ENCODE measurements around the gene CHRNB1. TPM values are rescaled to one million over a fixed set of nuclear protein-coding genes. Genes with fewer than 3 reads are reported as not detected.

CHRNB1 gene
- total and polyA plus RNA-seq, 2 of the 8 experiments (the other 6 are each of a cell fraction or from before 2014, with no cell fraction given), result 14.1 to 28.2 TPM

DNA sequence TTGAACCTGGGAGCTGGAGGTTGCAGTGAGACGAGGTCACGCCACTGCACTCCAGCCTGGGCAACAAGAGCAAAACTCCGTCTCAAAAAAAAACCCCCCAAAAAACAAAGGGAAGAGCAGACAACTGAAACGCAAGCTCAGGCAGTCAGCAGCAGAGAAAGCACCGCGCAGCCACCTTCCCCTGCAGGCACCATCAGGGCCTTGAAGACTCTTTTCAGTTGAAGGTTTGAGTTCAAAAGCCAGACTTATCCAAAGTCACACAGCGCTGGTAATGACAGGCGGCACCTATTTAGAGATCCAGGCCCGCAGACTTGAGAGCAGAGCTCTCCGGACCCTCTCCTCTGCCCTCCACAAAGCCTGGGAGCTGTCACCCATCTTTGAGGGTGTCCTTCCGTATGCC, 23.4 kb downstream of the CHRNB1 start:
- H3K4me3 ChIP-seq (ENCODE audit: extremely low read depth in 1 of 4, insufficient read depth in 2 of 4, low read depth in 3 of 4, low read length in 4 of 4), result no peak overlapping the region
- no peak overlapping the region for H2BK120ac ChIP-seq (replicated peaks; ENCODE audit: low read depth, low read length)
- no peak overlapping the region for H2BK5ac ChIP-seq (ENCODE audit: low read depth, low read length)
- no peak overlapping the region for H3K56ac ChIP-seq (replicated peaks; ENCODE audit: insufficient read length, low read depth, low read length)
- H2AFZ ChIP-seq (ENCODE audit: low read length), result no peak overlapping the region
- H3K79me2 ChIP-seq (ENCODE audit: control insufficient read depth in 1 of 2, insufficient read depth in 2 of 2, low read length in 2 of 2), result no peaks in the 10 kb centered on the region; a peak in 1 of 4 replicates
- H3K36me3 ChIP-seq (ENCODE audit: control insufficient read depth in 2 of 4, insufficient read depth in 4 of 4, low read length in 3 of 4), result peaks cover 0 to 3% (median under 1%) of the 10 kb centered on the region in 4 experiments; a peak in 3 of 8 replicates
- FAIRE-seq (no peak), DNase-seq (ENCODE audit: low read depth in 1 of 2, low spot score in 2 of 2) (no peak)
- H4K91ac ChIP-seq (replicated peaks; ENCODE audit: insufficient read length, low read length), result no peak overlapping the region
- H3K23ac ChIP-seq (ENCODE audit: insufficient read length), result no peak overlapping the region
- H2BK12ac ChIP-seq (ENCODE audit: low read depth, low read length), result no peak overlapping the region
- WGBS, 2 experiments (ENCODE audit: extremely low coverage in 1 of 2, insufficient coverage in 1 of 2, insufficient read length in 1 of 2, insufficient replicate concordance in 2 of 2, low coverage in 1 of 2, low lambda C conversion rate in 2 of 2, missing lambda C conversion rate in 1 of 2), result 94% methylated on average over 11 of the region's 11 CpGs; no CpG with 5 or more reads in 1 of the 2 experiments
- no peak overlapping the region for H2BK20ac ChIP-seq (ENCODE audit: low read length)
- no peaks in the 10 kb centered on the region for H3K4me1 ChIP-seq (replicated peaks in 1 of 4; ENCODE audit: control insufficient read depth in 3 of 4, insufficient read depth in 4 of 4, low read length in 3 of 4)
- no peak overlapping the region for H4K8ac ChIP-seq (ENCODE audit: extremely low read depth, insufficient read depth, low read length)
- no peak overlapping the region for H2AK5ac ChIP-seq (ENCODE audit: low read depth, low read length)
- no peak overlapping the region for H2BK15ac ChIP-seq (ENCODE audit: low read length)
- H3K27ac ChIP-seq (ENCODE audit: low read depth, low read length), result no peak overlapping the region
- no peaks in the 10 kb centered on the region for H3K27me3 ChIP-seq (replicated peaks in 1 of 4; ENCODE audit: control insufficient read depth in 3 of 4, extremely low read depth in 1 of 4, insufficient read depth in 3 of 4, low read length in 3 of 4)
- H3K23me2 ChIP-seq (ENCODE audit: low read depth, low read length), result no peaks in the 10 kb centered on the region
- no peak overlapping the region for H3K4ac ChIP-seq (replicated peaks; ENCODE audit: insufficient read length, low read depth, low read length)
- H3K4me2 ChIP-seq (ENCODE audit: insufficient read depth in 1 of 2, low read depth in 2 of 2, low read length in 2 of 2), result no peak overlapping the region
- ChIA-PET CTCF (ENCODE audit: partially characterized antibody) (interaction anchor here (1.0 to 1.7 kb wide), 4 partner anchors 9 to 49 kb away, joined by 3 to 4 read pairs (median 3); no protein-coding TSS in a partner anchor), POLR2A (ENCODE audit: partially characterized antibody) (interaction anchor here (1.9 to 13.8 kb wide), 2 partner anchors 13 to 92 kb away, joined by 5 to 200 read pairs; partner anchors contain the start of genes POLR2A, SLC35G6 and ZBTB4)
- peaks cover 0 to 1% of the 10 kb centered on the region in 2 experiments for H4K20me1 ChIP-seq (replicated peaks in 1 of 2; ENCODE audit: control insufficient read depth in 1 of 2, insufficient read depth in 2 of 2, low read length in 2 of 2)
- H4K5ac ChIP-seq (ENCODE audit: insufficient read length, low read depth, low read length), result no peak overlapping the region
- H3K9ac ChIP-seq (replicated peaks in 1 of 4; ENCODE audit: extremely low read depth in 1 of 4, low read depth in 3 of 4, low read length in 3 of 4), result no peak overlapping the region
- H3K18ac ChIP-seq (ENCODE audit: extremely low read depth, low read length), result no peak overlapping the region
- peaks cover 2% of the 10 kb centered on the region for H3K79me1 ChIP-seq (ENCODE audit: low read depth, low read length)
- no peaks in the 10 kb centered on the region for H3K9me3 ChIP-seq (ENCODE audit: insufficient read depth in 2 of 2, low read depth in 1 of 2, low read length in 1 of 2)
- no peak overlapping the region for H3K14ac ChIP-seq (ENCODE audit: insufficient read length)
- TF ChIP-seq POU5F1 (IDR thresholded peaks at IDR 0.05; ENCODE audit: low read depth, low read length) (no peak), GTF2F1 (IDR thresholded peaks at IDR 0.05; ENCODE audit: borderline replicate concordance, low read depth, low read length) (no peak), RNF2 (IDR thresholded peaks at IDR 0.05; ENCODE audit: borderline replicate concordance, low read depth, low read length, missing control alignments, poor library complexity, severe bottlenecking) (no peak), POLR2AphosphoS5 (IDR thresholded peaks at IDR 0.05; ENCODE audit: low read depth, low read length) (no peak), SIN3A (conservative IDR thresholded peaks at IDR 0.05 in 1 of 2, IDR thresholded peaks at IDR 0.05 in 1 of 2; ENCODE audit: low read depth in 1 of 2, low read length in 2 of 2) (no peak), BRCA1 (IDR thresholded peaks at IDR 0.05; ENCODE audit: low read depth, low read length) (no peak), USF2 (IDR thresholded peaks at IDR 0.05; ENCODE audit: low read length) (no peak), EZH2 (IDR thresholded peaks at IDR 0.05; ENCODE audit: low read depth, low read length, severe bottlenecking) (no peak)
- TF ChIP-seq, protein P1, sequence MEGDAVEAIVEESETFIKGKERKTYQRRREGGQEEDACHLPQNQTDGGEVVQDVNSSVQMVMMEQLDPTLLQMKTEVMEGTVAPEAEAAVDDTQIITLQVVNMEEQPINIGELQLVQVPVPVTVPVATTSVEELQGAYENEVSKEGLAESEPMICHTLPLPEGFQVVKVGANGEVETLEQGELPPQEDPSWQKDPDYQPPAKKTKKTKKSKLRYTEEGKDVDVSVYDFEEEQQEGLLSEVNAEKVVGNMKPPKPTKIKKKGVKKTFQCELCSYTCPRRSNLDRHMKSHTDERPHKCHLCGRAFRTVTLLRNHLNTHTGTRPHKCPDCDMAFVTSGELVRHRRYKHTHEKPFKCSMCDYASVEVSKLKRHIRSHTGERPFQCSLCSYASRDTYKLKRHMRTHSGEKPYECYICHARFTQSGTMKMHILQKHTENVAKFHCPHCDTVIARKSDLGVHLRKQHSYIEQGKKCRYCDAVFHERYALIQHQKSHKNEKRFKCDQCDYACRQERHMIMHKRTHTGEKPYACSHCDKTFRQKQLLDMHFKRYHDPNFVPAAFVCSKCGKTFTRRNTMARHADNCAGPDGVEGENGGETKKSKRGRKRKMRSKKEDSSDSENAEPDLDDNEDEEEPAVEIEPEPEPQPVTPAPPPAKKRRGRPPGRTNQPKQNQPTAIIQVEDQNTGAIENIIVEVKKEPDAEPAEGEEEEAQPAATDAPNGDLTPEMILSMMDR (IDR thresholded peaks at IDR 0.05; ENCODE audit: control extremely low read depth in 1 of 3, insufficient read depth in 1 of 3, low read depth in 1 of 3, low read length in 3 of 3), result no peak
